Pancreas (tissue), 10 donors: ENCODE data around the gene EXOSC10. TPM values are rescaled to one million over a fixed set of nuclear protein-coding genes. Genes with fewer than 3 reads are reported as not detected.

Source experiments
- ATAC-seq, 4 donors: fragments of 200-7000 bp; cut with Tn5 transposase; one replicate each; pipeline versions ENCODE4 v1.8.0 to v1.9.1; 2020; ENCODE audit warnings: mild to moderate bottlenecking in 4 of 4, moderate library complexity in 4 of 4
- DNase-seq, 6 donors: peaks; one replicate each; pipeline ENCODE4 v3.0.0-alpha.2; 2020
- FAIRE-seq: peaks from 2 replicates; lab custom pipeline; 2012; peaks lifted over from hg19 to GRCh38; lab: Jason Lieb, UNC
- H3K27ac ChIP-seq, 4 donors: fragments of 200-600 bp; sonication (generic); 1 replicate in 3 of 4; 2 replicates in 1 of 4; pipeline versions ENCODE4 v1.5.0 to v1.8.0; 2020
- H3K27me3 ChIP-seq, 4 donors: fragments of 200-600 bp; one replicate each; pipeline ENCODE4 v1.8.0; 2021
- H3K36me3 ChIP-seq, 3 donors: fragments of 200-600 bp; sonication (generic) in 1 of 3; one replicate each; pipeline versions ENCODE4 v1.5.0 to v1.8.0; 2020 to 2021
- H3K4me1 ChIP-seq, 3 donors: fragments of 200-600 bp; one replicate each; pipeline ENCODE4 v1.8.0; 2021
- H3K4me3 ChIP-seq, 4 donors: fragments of 200-600 bp; sonication (generic) in 2 of 4; one replicate each; pipeline versions ENCODE4 v1.5.0 to v1.8.0; 2020 to 2021
- H3K9me3 ChIP-seq, 4 donors: fragments of 200-600 bp; one replicate each; pipeline ENCODE4 v1.8.0; 2021
- CTCF ChIP-seq, 4 donors: fragments of 200-600 bp; sonication (generic) in 3 of 4; IDR thresholded peaks; one replicate each; pipeline versions ENCODE4 v1.5.0 to v1.8.0; 2021; ENCODE audit warnings: antibody characterized with exemption in 4 of 4
- WGBS, 2 donors: extraction: QIAGEN DNeasy Blood & Tissue Kit; methylation state at CpG; one replicate each; pipeline ENCODE4 v1.1.7; 2013; 5-methylcytosine and 5-hydroxymethylcytosine counted together
- intact Hi-C, 3 donors: fragments of 100-400 bp; cut with DNase I; formaldehyde crosslinking; loops; one replicate each; pipeline versions ENCODE4 v1.11.1 to v1.14.2; 2022
- polyA plus RNA-seq, 2 donors: library from polyadenylated mRNA; stranded (reverse); fragments of 200-250 nt; gene quantifications; one replicate each; pipeline ENCODE4 v1.2.3, GENCODE V29; 2013
- total RNA-seq, 6 donors: library from RNA; stranded (reverse); fragmentation: NEBNext Ultra II Directional in 4 of 6; extraction: Animal tissue kit (Norgen Biotek cat#: 25700) in 4 of 6; gene quantifications; one replicate each; pipeline versions ENCODE4 v1.2.1 to v1.2.4, GENCODE V29; 2021 to 2023
- donor health status: healthy with polysubstance abuse.
- donor health status: DM: no; HTN: no; CAD: no; lungs with moderate emphysema.
- donor health status: DM: no; HTN: no; CAD: no.
- donor health status: control.
- donor health status: control.
- donor health status: Bipolar disorder and iron deficiency.
- donor health status: DM: yes; HTN: yes; CAD: no.
- donor health status: DM: no; HTN: no; CAD: no.
- donor health status: DM: no; HTN: no; CAD: no.
- donor health status: DM: yes; HTN: yes; CAD: no.

The EXOSC10 gene
- total and polyA plus RNA-seq, 8 donors = 16.3 to 65.1 (median 22.3) TPM

- Histone ChIP-seq H3K4me3 (no peak overlapping the region), H3K4me1 (no peaks in the 10 kb centered on the region), H3K27ac (no peak overlapping the region), H3K9me3 (no peaks in the 10 kb centered on the region), H3K36me3 (peaks cover 0 to 8% (median 0%) of the 10 kb centered on the region in 3 donors), H3K27me3 (no peaks in the 10 kb centered on the region)
- intact Hi-C loops = loop anchor here in 1 of 3 donors (10.0 kb wide), 1 partner anchor 613 kb away; no protein-coding TSS in a partner anchor
- no peak for TF ChIP-seq CTCF (IDR thresholded peaks at IDR 0.05)
- peak in 1 of 4 donors; percentile 28 for ATAC-seq
- 92 to 95% methylated on average over 10 of the region's 10 CpGs for WGBS, 2 donors
- peak in 1 of 6 donors; percentile 5 for DNase-seq
- no peak for FAIRE-seq
Observed at GRCh38 chr1:11031624-11032262, 67.9 kb downstream of the EXOSC10 start.

GRCh38 chr1:11030865-11031264 lies 68.8 kb downstream of the EXOSC10 start:
- Histone ChIP-seq H3K27ac (no peak overlapping the region), H3K36me3 (peaks cover 0 to 15% (median 0%) of the 10 kb centered on the region in 3 donors), H3K4me3 (no peak overlapping the region), H3K9me3 (no peaks in the 10 kb centered on the region), H3K4me1 (no peaks in the 10 kb centered on the region), H3K27me3 (no peaks in the 10 kb centered on the region)
- FAIRE-seq = no peak
- DNase-seq = no peak
- 90 to 93% methylated on average over 9 of the region's 9 CpGs for WGBS, 2 donors
- no peak for TF ChIP-seq CTCF (IDR thresholded peaks at IDR 0.05)
- intact Hi-C loops = loop anchor here in 1 of 3 donors (10.0 kb wide), 1 partner anchor 614 kb away; no protein-coding TSS in a partner anchor
- ATAC-seq = no peak

GRCh38 chr1:11028018-11028417 lies 71.7 kb downstream of the EXOSC10 start:
- 96% methylated on average over 3 of the region's 3 CpGs for WGBS, 2 donors
- no peaks in the 10 kb centered on the region for H3K27me3 ChIP-seq
- FAIRE-seq (no peak), DNase-seq (no peak), ATAC-seq (no peak)
- H3K36me3 ChIP-seq = peaks cover 0 to 41% (median 12%) of the 10 kb centered on the region in 3 donors
- no peak overlapping the region for H3K4me3 ChIP-seq
- no peaks in the 10 kb centered on the region for H3K9me3 ChIP-seq
- H3K4me1 ChIP-seq = no peaks in the 10 kb centered on the region
- H3K27ac ChIP-seq = no peak overlapping the region
- intact Hi-C loops = no loop called here
- no peak for TF ChIP-seq CTCF (IDR thresholded peaks at IDR 0.05)

GRCh38 chr1:11027316-11027715 lies 72.4 kb downstream of the EXOSC10 start:
- H3K27ac ChIP-seq = no peak overlapping the region
- H3K36me3 ChIP-seq = peaks cover 0 to 48% (median 19%) of the 10 kb centered on the region in 3 donors
- WGBS, 2 donors = 72% methylated on average over 6 of the region's 6 CpGs
- H3K4me1 ChIP-seq = no peaks in the 10 kb centered on the region
- TF ChIP-seq CTCF (IDR thresholded peaks at IDR 0.05) = no peak
- H3K27me3 ChIP-seq = no peaks in the 10 kb centered on the region
- DNase-seq (no peak), FAIRE-seq (no peak), ATAC-seq (no peak)
- H3K4me3 ChIP-seq = no peak overlapping the region
- no peaks in the 10 kb centered on the region for H3K9me3 ChIP-seq
- intact Hi-C loops = no loop called here

- intact Hi-C loops = no loop called here
- ATAC-seq (no peak), FAIRE-seq (no peak), DNase-seq (no peak)
- H3K27ac ChIP-seq = no peak overlapping the region
- no peak for TF ChIP-seq CTCF (IDR thresholded peaks at IDR 0.05)
- no peak overlapping the region for H3K4me3 ChIP-seq
- WGBS, 2 donors = 91% methylated on average over 5 of the region's 5 CpGs
- H3K9me3 ChIP-seq = no peaks in the 10 kb centered on the region
- H3K36me3 ChIP-seq = peaks cover 0 to 52% (median 23%) of the 10 kb centered on the region in 3 donors
- H3K4me1 ChIP-seq = no peaks in the 10 kb centered on the region
- H3K27me3 ChIP-seq = no peaks in the 10 kb centered on the region
Observed at GRCh38 chr1:11026903-11027302, 72.8 kb downstream of the EXOSC10 start.
